Measurements from ENCODE around the gene MTERF4.

The MTERF4 gene

GRCh38 chr2:241133436-241133820, 31.3 kb upstream of the MTERF4 start:
- DNase-seq (ENCODE audit: low read depth in 2 of 2): no peak

DNA sequence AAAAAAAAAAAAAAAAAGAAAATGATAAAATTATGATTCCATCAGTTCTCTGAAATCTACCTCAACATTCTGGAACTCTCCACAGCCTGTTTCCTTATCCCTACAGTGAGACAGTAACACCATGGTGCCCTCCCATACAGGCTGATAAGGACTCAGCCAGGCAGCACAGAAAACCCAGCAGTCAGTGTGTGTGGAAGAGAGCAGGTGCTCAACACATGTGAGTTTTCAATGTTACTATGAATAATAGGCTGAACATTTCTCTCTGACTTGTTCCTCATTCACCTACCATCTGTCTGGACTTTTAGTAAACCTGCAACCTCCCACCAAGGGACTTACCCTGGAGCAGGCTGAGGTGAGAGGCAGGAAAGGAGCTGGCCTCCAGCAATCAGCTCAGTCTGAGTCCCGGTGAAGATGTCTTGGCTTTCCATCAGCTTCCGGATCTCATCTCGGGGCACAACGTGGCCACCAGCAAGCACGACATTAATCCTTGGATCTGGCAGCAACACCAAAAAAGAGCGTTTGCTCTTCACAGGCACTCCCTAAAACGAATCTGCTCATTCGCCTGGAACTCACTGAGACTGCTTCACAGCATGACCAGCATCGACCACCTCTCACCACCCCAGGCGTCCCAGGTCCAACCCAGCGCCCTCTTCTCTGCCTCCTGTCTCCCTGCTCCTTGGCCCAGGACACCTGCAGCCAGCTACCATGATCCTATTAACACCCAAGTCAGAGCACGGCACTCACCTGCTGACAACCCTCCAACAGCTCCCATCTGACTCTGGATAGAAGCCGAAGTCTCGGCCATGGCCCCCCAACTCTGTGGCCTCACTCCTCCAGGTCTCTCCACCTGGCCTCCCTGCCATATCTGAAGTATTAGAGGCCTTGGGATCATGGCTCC, 30.7 kb upstream of the MTERF4 start:
- no peak for DNase-seq (ENCODE audit: low read depth in 2 of 2)

DNA sequence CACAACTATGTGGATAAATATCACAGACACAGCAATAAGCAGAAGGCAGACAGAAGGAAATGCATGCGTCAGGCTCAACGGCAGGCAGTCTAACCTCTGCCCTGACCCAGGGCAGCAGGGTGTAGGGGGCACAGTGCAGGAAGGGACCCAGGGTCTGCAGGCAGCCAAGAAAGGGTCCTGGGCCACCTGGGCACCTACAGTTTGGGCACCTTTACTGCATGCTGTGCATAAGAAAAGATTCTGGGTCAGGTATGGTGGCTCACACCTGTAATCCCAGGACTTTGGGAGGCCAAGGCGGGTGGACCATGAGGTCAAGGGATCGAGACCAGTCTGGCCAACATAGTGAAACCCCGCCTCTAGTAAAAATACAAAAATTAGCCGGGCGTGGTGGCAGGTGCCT, 29.4 kb upstream of the MTERF4 start:
- DNase-seq (ENCODE audit: low read depth in 2 of 2): no peak

GRCh38 chr2:241130316-241130715, 28.2 kb upstream of the MTERF4 start:
- DNase-seq (ENCODE audit: low read depth in 2 of 2): no peak

DNA sequence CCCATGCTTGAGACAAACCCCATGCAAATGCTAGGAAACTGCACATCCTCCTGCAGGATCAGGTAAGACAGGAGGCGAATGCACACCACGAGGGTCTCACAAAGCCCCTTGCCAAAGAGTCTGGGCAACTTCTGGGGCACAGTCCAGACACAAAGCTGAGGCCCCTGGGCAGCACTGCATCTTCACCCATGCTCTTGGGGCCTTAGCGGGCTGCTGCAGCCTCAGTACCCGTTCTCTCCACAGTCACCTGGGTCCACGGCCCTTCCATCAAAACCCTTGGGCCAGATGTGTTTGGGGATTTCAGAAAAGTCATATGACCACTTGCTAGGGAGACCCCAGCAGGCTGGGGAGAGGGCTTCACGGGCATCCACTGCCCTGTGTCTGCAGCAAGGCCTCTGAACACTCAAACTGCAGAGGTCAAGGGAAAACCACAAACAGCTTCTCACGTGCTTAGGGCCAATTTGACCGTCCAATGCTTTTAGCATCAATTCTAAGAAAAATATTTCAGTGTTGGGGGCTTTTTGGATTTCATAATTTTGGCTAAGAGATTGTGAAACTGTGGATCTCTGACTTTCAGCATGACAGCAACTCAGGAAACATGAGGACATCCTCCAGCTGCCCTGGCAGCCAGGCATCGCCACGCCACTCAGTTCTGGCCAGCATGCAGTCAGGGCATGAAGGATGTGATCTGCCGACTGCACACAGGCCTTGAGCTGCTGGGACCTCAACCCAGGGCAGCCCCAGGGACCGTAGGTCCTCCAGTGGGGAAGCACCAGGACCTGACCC, 27.2 kb upstream of the MTERF4 start:
- no peak for DNase-seq (ENCODE audit: low read depth in 2 of 2)

DNA sequence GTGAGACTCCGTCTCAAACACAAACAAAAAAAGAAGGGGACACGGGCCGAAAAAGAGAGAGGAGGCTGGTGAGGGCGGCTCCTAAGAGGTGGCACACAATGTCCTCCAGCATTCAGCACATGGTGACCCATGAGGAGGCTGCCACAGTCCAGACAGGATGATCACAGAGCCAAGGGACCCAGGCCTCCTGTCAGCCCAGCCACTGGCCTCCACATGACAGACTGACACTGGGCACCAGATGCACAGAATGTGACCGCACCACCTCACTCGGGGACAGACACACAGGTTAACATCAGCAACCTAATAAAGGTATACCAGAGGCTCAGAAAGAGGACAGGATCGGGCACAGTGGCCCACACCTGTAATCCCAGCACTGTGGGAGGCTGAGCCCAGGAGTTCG, 26.2 kb upstream of the MTERF4 start:
- DNase-seq (ENCODE audit: low read depth in 2 of 2): no peak

DNA sequence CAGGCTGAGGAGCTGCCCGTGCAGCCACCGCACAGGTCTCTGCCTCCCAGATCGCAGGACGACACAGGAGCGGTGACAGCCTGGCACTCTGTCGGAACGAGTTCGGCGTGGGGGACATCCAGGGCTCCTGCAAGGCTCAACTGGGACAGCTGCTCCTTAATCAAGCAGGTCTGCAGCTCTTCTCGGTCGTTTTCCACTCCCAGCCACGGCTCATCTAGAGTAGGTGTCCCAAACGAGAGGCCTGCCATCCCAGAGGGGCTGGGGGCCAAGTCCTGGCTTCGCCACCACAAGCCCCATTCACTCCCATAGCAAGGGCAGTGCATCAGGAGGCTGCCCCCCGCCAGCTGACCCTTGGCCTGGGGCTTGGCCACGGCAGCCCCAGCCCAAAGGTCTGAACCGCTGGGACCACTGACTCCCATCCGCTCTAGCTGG, 24.7 kb upstream of the MTERF4 start:
- DNase-seq (ENCODE audit: low read depth in 2 of 2): no peak

- no peak for DNase-seq (ENCODE audit: low read depth in 2 of 2)
Measured at GRCh38 chr2:241126201-241126611, 24.1 kb upstream of the MTERF4 start.

DNA sequence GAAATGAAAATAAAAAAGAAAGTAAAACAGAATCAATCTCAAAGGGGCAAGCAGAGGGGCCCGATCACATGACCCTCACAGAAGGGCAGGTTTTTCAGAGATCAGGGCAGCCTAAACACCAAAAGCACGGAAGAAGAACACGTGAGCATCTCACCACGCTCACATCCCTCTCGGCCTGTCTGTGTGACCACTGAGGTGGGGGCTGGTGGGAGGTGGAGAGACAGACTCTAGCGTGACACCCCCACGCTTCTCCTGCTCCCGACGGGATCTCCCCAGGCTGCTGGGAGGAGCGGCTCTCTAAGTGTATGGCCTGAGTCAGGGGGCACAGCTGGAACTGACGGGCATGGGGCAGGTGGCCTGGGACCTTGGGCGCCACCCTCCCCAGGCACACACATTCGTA, 23.5 kb upstream of the MTERF4 start:
- DNase-seq (ENCODE audit: low read depth in 2 of 2): no peak

- peak in 1 of 2 donors; percentile 45 for DNase-seq (ENCODE audit: low read depth in 2 of 2)
Measured at GRCh38 chr2:241123816-241124536, 21.9 kb upstream of the MTERF4 start.

DNA sequence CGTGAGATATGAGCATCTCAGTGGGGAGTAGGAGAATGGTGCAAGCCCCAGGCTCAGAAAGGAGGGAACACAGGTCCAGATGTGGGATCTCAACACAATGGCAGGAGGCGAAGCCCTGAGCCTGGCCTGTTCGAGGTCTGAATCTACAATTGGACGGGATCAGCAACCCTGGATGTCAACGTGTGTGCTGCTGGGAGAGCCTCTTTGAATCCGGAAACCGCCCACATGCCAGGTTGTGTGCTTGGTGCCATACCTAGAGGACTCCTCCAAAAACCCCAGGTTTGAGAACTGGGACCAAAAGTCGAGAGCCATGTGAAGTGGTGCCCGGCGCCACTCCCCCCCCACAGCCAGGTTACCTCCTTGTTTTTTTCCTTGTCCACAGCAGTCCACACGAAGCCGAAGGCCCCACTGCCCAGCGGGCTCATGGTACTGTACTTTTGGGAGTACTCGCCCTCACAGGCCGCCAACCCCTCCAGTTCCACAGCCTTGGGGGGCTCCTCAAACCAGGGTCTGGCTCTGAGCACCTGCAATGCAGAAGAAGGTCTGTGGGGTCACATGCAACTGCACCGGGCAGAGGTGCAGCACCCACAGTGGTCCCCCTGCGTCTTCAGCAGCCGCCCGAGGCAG, 20.4 kb upstream of the MTERF4 start:
- no peak for DNase-seq (ENCODE audit: low read depth in 2 of 2)

DNA sequence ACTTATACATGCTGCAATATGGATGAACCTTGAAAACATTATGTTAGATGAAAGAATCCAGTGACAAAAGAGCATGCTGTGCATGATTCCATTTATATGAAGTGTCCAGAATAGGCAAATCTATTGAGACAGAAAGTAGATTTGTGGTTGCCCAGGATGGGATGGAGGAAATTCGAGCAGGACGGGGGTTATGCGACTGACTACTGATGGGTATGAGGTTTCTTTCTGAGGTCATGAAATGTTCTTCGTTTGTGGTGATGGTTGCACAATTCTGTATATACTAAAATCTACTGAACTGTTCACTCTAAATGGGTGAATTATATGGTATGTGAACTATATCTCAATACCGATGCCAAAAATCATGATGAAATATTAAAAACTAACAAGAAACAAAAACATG, 18.9 kb upstream of the MTERF4 start:
- no peak for DNase-seq (ENCODE audit: low read depth in 2 of 2)

DNA sequence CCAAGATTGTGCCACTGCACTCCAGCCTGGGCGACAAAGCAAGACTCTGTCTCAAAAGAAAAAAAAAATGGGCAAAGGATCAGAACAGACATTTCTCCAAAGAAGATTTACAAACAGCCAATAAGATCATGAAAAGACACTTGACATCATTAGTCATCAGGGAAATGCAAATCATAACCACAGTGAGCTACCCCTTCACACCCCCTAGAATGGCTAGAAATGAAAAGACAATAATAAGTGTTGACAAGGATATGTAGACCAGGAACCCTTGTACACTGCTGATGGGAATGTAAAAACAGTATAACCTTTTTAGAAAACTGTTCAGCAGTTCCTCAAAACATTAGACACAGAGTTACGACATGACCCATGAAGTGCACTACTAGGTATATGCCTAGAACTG, 18.4 kb upstream of the MTERF4 start:
- no peak for DNase-seq (ENCODE audit: low read depth in 2 of 2)

DNA sequence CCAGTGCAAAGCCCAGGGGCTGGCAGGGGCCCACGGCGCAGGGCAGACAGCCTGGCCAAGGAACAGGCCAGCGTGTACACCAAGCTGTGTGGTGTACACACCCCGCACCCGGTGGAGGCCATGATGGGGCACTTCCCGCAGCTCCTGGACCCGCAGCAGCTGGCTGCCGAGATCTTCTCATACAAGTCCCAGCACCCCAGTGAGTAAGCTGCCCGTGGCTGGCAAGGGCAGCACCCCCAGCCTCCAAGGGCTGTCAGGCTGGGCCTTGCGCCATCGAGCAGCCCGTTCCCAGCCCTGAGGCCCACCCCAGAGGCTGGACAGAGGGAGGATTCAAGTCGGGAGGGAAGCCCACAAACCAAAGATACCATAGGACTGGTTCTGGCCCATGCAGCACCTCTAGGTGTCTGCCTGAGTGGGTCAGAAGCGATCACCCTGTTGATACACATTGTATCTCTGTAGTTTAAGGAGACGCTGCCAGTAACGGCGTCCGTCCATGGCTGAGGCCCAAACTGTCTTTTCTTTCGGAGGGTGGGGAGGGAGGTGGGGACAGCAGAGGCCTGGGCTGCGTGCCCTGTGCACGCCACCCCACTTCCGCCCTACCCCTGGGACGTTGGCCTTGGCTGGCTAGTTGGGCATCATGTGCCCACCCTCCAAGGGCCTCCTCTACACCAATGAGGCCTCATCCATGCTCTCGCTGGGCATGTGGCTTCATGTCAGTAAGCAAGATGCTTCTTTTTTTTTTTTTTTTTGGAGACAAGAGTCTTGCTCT, 16.8 kb upstream of the MTERF4 start:
- no peak for DNase-seq (ENCODE audit: low read depth in 2 of 2)

DNA sequence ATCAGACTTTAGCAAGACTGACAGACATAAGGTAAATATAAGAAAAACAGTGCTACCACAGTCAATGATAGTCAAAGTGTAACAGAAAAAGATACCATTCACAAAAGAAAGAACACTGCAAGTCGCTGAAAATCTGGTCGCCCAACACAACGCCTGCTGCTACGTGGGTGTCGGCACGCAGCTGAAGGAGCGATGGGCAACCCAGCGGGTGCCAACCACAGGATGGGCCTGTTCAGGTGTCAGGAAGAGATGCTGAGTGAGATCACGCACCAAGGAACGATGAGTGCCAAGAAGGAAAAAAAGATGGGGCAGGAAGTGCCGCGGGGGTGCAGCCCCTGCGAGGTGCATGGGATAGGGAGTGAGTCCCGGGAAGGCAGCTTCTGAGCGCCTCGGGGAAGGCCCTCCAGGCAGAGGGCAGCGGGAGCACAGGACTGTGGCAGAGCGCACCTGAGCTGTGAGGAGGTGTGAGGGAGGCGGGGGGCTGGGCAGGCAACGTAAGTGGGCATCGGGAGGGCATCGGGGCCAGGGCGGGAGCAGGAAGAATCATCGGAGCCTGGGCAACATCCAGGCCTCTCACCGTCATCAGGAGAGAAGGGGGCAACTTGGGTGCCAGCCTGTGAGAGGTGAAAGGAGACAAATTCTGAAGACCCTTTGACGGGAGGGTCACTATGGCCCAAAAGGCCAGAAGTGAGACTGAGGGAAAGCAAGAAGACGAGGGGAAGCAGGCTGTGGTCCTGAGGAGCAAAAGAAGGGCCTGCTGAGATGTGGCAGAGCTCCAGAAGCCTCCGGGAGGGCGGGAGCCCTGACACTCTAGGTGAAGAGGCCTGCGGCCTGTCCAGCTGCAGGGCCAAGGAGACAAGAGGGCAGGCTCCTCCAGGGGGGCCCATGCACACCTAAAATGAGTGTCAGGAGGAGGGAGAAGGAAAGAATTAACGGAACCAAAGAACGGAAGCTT, 14.8 kb upstream of the MTERF4 start:
- no peak for DNase-seq (ENCODE audit: low read depth in 2 of 2)

DNA sequence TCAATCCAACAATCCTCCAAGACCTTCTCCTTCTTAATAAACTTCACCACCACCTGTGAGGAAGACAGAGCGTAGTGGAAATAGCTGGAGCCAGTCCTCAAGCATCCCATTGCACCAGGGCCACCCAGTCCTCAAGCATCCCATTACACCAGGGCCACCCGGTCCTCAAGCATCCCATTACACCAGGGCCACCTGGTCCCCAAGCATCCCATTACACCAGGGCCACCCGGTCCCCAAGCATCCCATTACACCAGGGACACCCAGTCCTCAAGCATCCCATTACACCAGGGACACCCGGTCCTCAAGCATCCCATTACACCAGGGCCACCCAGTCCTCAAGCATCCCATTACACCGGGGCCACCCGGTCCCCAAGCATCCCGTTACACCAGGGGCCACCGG, 13.3 kb upstream of the MTERF4 start:
- DNase-seq (ENCODE audit: low read depth in 2 of 2): no peak

DNA sequence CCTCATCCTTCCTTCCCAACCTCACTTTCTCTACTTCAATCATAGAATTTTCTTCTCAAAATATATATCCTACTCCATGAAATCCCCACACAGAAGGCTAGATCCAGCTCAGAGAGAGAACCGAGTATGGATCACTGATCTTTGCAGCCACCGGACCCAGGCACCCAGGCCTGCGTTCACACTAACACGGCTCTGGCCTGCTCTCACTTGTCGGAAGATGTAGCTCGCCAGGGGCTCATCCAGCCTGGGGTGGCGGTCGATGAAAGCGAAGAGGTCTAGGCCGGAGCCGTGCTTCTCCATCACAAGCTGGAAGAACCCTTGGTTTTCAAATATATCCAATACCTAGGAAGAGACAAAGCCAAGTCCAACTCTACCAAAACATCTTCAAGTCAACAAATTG, 12.7 kb upstream of the MTERF4 start:
- DNase-seq (ENCODE audit: low read depth in 2 of 2): no peak

DNA sequence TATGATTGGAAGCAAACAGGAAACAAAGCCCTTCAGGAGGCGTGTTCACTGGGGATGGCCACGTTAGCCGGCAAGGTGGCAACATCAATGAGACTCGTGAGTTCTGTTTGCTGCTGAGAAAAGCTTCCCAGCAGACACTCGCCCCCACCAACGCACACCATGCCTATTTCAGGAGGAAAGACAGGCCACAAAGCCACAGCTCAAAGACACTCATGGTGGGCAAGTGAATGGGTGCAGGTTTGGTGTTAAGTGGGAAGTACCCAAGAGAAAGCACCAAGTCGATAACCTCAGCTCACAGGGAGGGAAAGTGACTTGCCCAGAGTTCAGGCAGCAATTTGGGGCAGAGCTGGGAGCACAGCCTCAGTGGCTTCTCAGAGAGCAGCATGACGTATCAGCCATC, 10.5 kb upstream of the MTERF4 start:
- peak; percentile 58 to 73 for DNase-seq (ENCODE audit: low read depth in 2 of 2)

- no peak for DNase-seq (ENCODE audit: low read depth in 2 of 2)
Measured at GRCh38 chr2:241112046-241112445, 10.0 kb upstream of the MTERF4 start.

DNA sequence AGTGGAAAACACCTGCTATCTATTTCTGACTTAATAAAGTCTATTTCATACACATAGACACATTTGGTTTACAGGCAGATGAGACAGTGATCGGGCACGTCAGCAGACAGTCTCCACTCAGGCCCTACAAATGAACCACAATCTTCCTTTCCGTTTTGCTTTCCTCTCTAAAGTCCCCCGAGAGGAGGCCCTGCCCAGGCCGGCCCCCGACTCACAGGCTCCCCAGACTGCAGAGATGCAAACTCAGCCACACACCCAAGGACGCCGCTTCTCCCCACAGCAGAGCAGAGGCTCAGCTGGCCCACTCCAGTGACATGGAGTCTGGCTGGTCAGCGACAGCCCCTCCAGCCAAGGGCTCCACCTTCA, 9.3 kb upstream of the MTERF4 start:
- DNase-seq (ENCODE audit: low read depth in 2 of 2): no peak
